Measurements from ENCODE around the gene JMJD1C.

JMJD1C gene

DNA sequence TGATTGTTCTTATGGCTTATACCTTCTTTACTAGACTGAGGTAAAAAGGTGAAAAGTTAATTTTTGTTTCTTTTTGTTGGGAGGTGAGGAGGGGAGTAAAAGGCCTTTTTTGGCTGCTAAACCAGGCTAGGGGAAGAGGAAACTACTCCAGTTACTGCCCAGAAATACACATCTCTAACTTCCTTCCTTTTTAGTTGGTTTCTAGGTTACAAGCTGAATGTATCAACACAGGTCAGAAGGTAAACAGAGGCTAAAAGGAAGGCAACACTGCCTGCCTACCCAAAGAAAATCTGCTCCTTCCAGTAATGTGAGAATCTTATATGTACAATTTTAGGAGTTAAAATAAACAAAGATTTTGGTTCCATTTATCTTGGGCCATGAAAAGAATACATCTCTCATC lies 192.2 kb downstream of the JMJD1C start:
- H3K27ac ChIP-seq (ENCODE audit: low read length, poor library complexity, severe bottlenecking), result no peak overlapping the region
- no peak overlapping the region for H3K4me2 ChIP-seq (ENCODE audit: low read length, poor library complexity, severe bottlenecking)
- no peak for DNase-seq
- no peak overlapping the region for H3K9ac ChIP-seq (ENCODE audit: low read length)
- no peak overlapping the region for H3K23ac ChIP-seq (ENCODE audit: low read length in 2 of 2)
- no peak overlapping the region for H2BK12ac ChIP-seq (ENCODE audit: low read length in 2 of 2)
- H3K4me1 ChIP-seq (ENCODE audit: control insufficient read depth, insufficient read depth, low read depth, low read length), result peaks cover 8% of the 10 kb centered on the region
- no peak overlapping the region for H2BK15ac ChIP-seq (ENCODE audit: low read depth, poor library complexity, severe bottlenecking)
- no peak overlapping the region for H2AFZ ChIP-seq (ENCODE audit: low read depth, low read length)
- no peaks in the 10 kb centered on the region for H3K27me3 ChIP-seq (ENCODE audit: control insufficient read depth in 1 of 2, insufficient read depth in 1 of 2, low read length in 2 of 2)
- no peak overlapping the region for H4K8ac ChIP-seq (ENCODE audit: low read length)
- H2BK5ac ChIP-seq (ENCODE audit: low read depth, low read length, poor library complexity, severe bottlenecking), result no peak overlapping the region
- no peak overlapping the region for H3K14ac ChIP-seq (ENCODE audit: low read length in 2 of 2)
- no peak overlapping the region for H4K91ac ChIP-seq (ENCODE audit: low read length)
- H3K79me1 ChIP-seq (replicated peaks; ENCODE audit: low read length, poor library complexity, severe bottlenecking), result peaks cover 10% of the 10 kb centered on the region
- no peak overlapping the region for H3K4ac ChIP-seq (ENCODE audit: low read depth in 1 of 2, low read length in 2 of 2)
- H3K9me3 ChIP-seq (ENCODE audit: control insufficient read depth, low read length), result no peaks in the 10 kb centered on the region
- H3K36me3 ChIP-seq (ENCODE audit: control insufficient read depth in 1 of 2, insufficient read depth in 2 of 2, low read depth in 1 of 2, low read length in 2 of 2), result no peaks in the 10 kb centered on the region
- no peak overlapping the region for H3K4me3 ChIP-seq (ENCODE audit: insufficient read depth in 1 of 2, low read depth in 1 of 2, low read length in 2 of 2)
- H3K18ac ChIP-seq (ENCODE audit: low read depth in 1 of 2, low read length in 2 of 2), result no peak overlapping the region
- H2AK5ac ChIP-seq (ENCODE audit: low read length, severe bottlenecking), result no peak overlapping the region
- H2BK120ac ChIP-seq (ENCODE audit: low read depth, low read length), result no peak overlapping the region

DNA sequence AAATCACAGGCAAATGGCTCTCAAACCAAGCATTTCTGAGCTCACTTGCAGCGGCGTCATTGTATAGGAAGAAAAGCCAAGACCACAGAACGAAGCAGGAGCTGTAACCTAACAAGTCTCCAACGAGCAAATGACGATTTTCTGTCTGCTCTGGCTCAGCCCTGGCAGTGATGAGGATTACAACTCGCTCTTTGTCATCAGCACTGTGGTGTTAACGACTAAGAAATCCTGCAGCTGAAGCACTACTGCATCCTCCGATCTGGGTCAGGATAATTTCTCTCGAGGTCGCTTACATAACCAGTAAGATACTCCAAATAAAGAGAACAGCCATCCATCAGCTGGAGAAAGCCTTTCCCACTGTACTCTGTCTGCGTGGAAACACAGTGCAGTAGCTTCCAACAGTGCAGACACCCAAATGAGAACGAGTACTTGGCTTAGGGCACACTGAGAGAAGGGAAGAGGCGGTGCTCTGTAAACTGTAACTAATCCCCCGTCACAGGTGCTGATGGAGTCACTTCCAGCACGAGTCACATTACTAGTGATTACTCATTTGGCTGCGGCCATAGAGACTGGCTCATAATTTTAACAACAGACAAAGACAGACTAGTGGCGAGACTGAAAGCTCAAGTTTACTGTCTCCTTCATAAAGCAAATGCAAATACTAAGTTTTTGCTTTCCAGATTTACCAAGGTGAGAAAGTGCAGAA lies 196.8 kb downstream of the JMJD1C start:
- Histone ChIP-seq H2BK15ac (ENCODE audit: low read depth, poor library complexity, severe bottlenecking) (no peak overlapping the region), H3K4me1 (ENCODE audit: control insufficient read depth, insufficient read depth, low read depth, low read length) (peaks cover 8% of the 10 kb centered on the region), H2BK12ac (ENCODE audit: low read length in 2 of 2) (no peak overlapping the region), H3K36me3 (ENCODE audit: control insufficient read depth in 1 of 2, insufficient read depth in 2 of 2, low read depth in 1 of 2, low read length in 2 of 2) (no peaks in the 10 kb centered on the region), H3K9ac (ENCODE audit: low read length) (peak overlapping the region; percentile 98), H3K27ac (ENCODE audit: low read length, poor library complexity, severe bottlenecking) (peak overlapping the region; percentile 83), H3K4ac (ENCODE audit: low read depth in 1 of 2, low read length in 2 of 2) (no peak overlapping the region), H3K14ac (ENCODE audit: low read length in 2 of 2) (no peak overlapping the region), H3K9me3 (ENCODE audit: control insufficient read depth, low read length) (no peaks in the 10 kb centered on the region), H2BK5ac (ENCODE audit: low read depth, low read length, poor library complexity, severe bottlenecking) (no peak overlapping the region), H2AFZ (ENCODE audit: low read depth, low read length) (no peak overlapping the region), H2BK120ac (ENCODE audit: low read depth, low read length) (no peak overlapping the region), H3K79me1 (replicated peaks; ENCODE audit: low read length, poor library complexity, severe bottlenecking) (peaks cover 3% of the 10 kb centered on the region), H4K91ac (ENCODE audit: low read length) (no peak overlapping the region), H3K4me3 (ENCODE audit: insufficient read depth in 1 of 2, low read depth in 1 of 2, low read length in 2 of 2) (peak overlapping the region; percentile 50 to 87), H4K8ac (ENCODE audit: low read length) (no peak overlapping the region), H2AK5ac (ENCODE audit: low read length, severe bottlenecking) (no peak overlapping the region), H3K27me3 (ENCODE audit: control insufficient read depth in 1 of 2, insufficient read depth in 1 of 2, low read length in 2 of 2) (no peaks in the 10 kb centered on the region), H3K23ac (ENCODE audit: low read length in 2 of 2) (peak overlapping the region in 1 of 2 experiments; percentile 1), H3K4me2 (ENCODE audit: low read length, poor library complexity, severe bottlenecking) (peak overlapping the region; percentile 54), H3K18ac (ENCODE audit: low read depth in 1 of 2, low read length in 2 of 2) (peak overlapping the region; percentile 6 to 54)
- 0% methylated on average over 17 of the region's 17 CpGs for WGBS
- DNase-seq, result peak; percentile 99

GRCh38 chr10:63268149-63268797 lies 197.5 kb downstream of the JMJD1C start:
- Histone ChIP-seq H2BK5ac (ENCODE audit: low read depth, low read length, poor library complexity, severe bottlenecking) (no peak overlapping the region), H3K4me2 (ENCODE audit: low read length, poor library complexity, severe bottlenecking) (peak overlapping the region; percentile 54), H2BK120ac (ENCODE audit: low read depth, low read length) (no peak overlapping the region), H3K4me1 (ENCODE audit: control insufficient read depth, insufficient read depth, low read depth, low read length) (peaks cover 9% of the 10 kb centered on the region), H3K23ac (ENCODE audit: low read length in 2 of 2) (no peak overlapping the region), H3K4me3 (ENCODE audit: insufficient read depth in 1 of 2, low read depth in 1 of 2, low read length in 2 of 2) (peak overlapping the region; percentile 50 to 87), H3K14ac (ENCODE audit: low read length in 2 of 2) (no peak overlapping the region), H2BK15ac (ENCODE audit: low read depth, poor library complexity, severe bottlenecking) (no peak overlapping the region), H3K4ac (ENCODE audit: low read depth in 1 of 2, low read length in 2 of 2) (no peak overlapping the region), H3K36me3 (ENCODE audit: control insufficient read depth in 1 of 2, insufficient read depth in 2 of 2, low read depth in 1 of 2, low read length in 2 of 2) (no peaks in the 10 kb centered on the region), H3K27me3 (ENCODE audit: control insufficient read depth in 1 of 2, insufficient read depth in 1 of 2, low read length in 2 of 2) (no peaks in the 10 kb centered on the region), H3K18ac (ENCODE audit: low read depth in 1 of 2, low read length in 2 of 2) (no peak overlapping the region), H2AK5ac (ENCODE audit: low read length, severe bottlenecking) (no peak overlapping the region), H2AFZ (ENCODE audit: low read depth, low read length) (no peak overlapping the region), H4K91ac (ENCODE audit: low read length) (no peak overlapping the region), H3K79me1 (replicated peaks; ENCODE audit: low read length, poor library complexity, severe bottlenecking) (peaks cover 3% of the 10 kb centered on the region), H3K9ac (ENCODE audit: low read length) (peak overlapping the region; percentile 98), H3K9me3 (ENCODE audit: control insufficient read depth, low read length) (no peaks in the 10 kb centered on the region), H2BK12ac (ENCODE audit: low read length in 2 of 2) (no peak overlapping the region), H4K8ac (ENCODE audit: low read length) (no peak overlapping the region), H3K27ac (ENCODE audit: low read length, poor library complexity, severe bottlenecking) (peak overlapping the region; percentile 83)
- peak; percentile 66 for DNase-seq
- WGBS, result 0% methylated on average over 2 of the region's 3 CpGs

GRCh38 chr10:63267414-63268148 lies 198.2 kb downstream of the JMJD1C start:
- H3K36me3 ChIP-seq (ENCODE audit: control insufficient read depth in 1 of 2, insufficient read depth in 2 of 2, low read depth in 1 of 2, low read length in 2 of 2), result no peaks in the 10 kb centered on the region
- no peak overlapping the region for H2BK15ac ChIP-seq (ENCODE audit: low read depth, poor library complexity, severe bottlenecking)
- no peak overlapping the region for H2BK12ac ChIP-seq (ENCODE audit: low read length in 2 of 2)
- no peaks in the 10 kb centered on the region for H3K27me3 ChIP-seq (ENCODE audit: control insufficient read depth in 1 of 2, insufficient read depth in 1 of 2, low read length in 2 of 2)
- no peak overlapping the region for H3K14ac ChIP-seq (ENCODE audit: low read length in 2 of 2)
- DNase-seq, result peak; percentile 85
- no peak overlapping the region for H4K91ac ChIP-seq (ENCODE audit: low read length)
- 0% methylated on average over 6 of the region's 6 CpGs for WGBS
- no peak overlapping the region for H3K4me2 ChIP-seq (ENCODE audit: low read length, poor library complexity, severe bottlenecking)
- peaks cover 9% of the 10 kb centered on the region for H3K4me1 ChIP-seq (ENCODE audit: control insufficient read depth, insufficient read depth, low read depth, low read length)
- H3K23ac ChIP-seq (ENCODE audit: low read length in 2 of 2), result no peak overlapping the region
- peak overlapping the region; percentile 80 for H3K27ac ChIP-seq (ENCODE audit: low read length, poor library complexity, severe bottlenecking)
- H3K9ac ChIP-seq (ENCODE audit: low read length), result peak overlapping the region; percentile 98
- no peak overlapping the region for H2AK5ac ChIP-seq (ENCODE audit: low read length, severe bottlenecking)
- H3K79me1 ChIP-seq (replicated peaks; ENCODE audit: low read length, poor library complexity, severe bottlenecking), result peaks cover 3% of the 10 kb centered on the region
- no peak overlapping the region for H3K4ac ChIP-seq (ENCODE audit: low read depth in 1 of 2, low read length in 2 of 2)
- no peaks in the 10 kb centered on the region for H3K9me3 ChIP-seq (ENCODE audit: control insufficient read depth, low read length)
- H4K8ac ChIP-seq (ENCODE audit: low read length), result no peak overlapping the region
- H3K18ac ChIP-seq (ENCODE audit: low read depth in 1 of 2, low read length in 2 of 2), result no peak overlapping the region
- H2AFZ ChIP-seq (ENCODE audit: low read depth, low read length), result no peak overlapping the region
- no peak overlapping the region for H2BK120ac ChIP-seq (ENCODE audit: low read depth, low read length)
- no peak overlapping the region for H2BK5ac ChIP-seq (ENCODE audit: low read depth, low read length, poor library complexity, severe bottlenecking)
- H3K4me3 ChIP-seq (ENCODE audit: insufficient read depth in 1 of 2, low read depth in 1 of 2, low read length in 2 of 2), result peak overlapping the region in 1 of 2 experiments; percentile 87
